K562 (cell line): ENCODE results near the gene TCEAL5. TPM values are rescaled to one million over a fixed set of nuclear protein-coding genes. Genes with fewer than 3 reads are reported as not detected.

Source experiments
- ATF7 ChIP-seq: fragments of 450-650 bp; IDR thresholded peaks from 2 replicates; pipeline ENCODE4 v1.7.1; 2014; ENCODE audit warnings: mild to moderate bottlenecking, moderate library complexity
- C11orf30 ChIP-seq: fragments of 450-650 bp; IDR thresholded peaks from 2 replicates; pipeline ENCODE4 v1.6.1; 2016; ENCODE audit warnings: low read depth, mild to moderate bottlenecking
- CBFA2T2 ChIP-seq: fragments of 450-650 bp; conservative IDR thresholded peaks from 2 replicates; pipeline ENCODE4 v1.6.1; 2017; ENCODE audit warnings: mild to moderate bottlenecking
- CHD1 ChIP-seq: fragments of 200-600 bp; sonication (generic); IDR thresholded peaks from one replicate; pipeline ENCODE4 v1.6.1; 2012; ENCODE audit warnings: mild to moderate bottlenecking, moderate library complexity, low read length, inconsistent platforms
- CREB1 ChIP-seq, 2 experiments: sonication (generic) in 1 of 2; formaldehyde crosslinking in 1 of 2; IDR thresholded peaks; 2 replicates each; pipeline versions ENCODE4 v1.6.1 to v1.8.0; 2012 to 2022; ENCODE audit warnings: inconsistent platforms in 1 of 2, mild to moderate bottlenecking in 1 of 2, missing genetic modification reagents in 1 of 2, moderate library complexity in 1 of 2
- E2F6 ChIP-seq, 2 experiments: IDR thresholded peaks; 2 replicates each; pipeline ENCODE4 v1.6.1; 2011; ENCODE audit warnings: borderline replicate concordance in 1 of 2, control low read depth in 1 of 2, low read depth in 1 of 2, low read length in 1 of 2, mild to moderate bottlenecking in 1 of 2, mixed read lengths in 1 of 2, moderate library complexity in 1 of 2; ENCODE audit not compliant: insufficient read depth in 1 of 2, insufficient read length in 1 of 2, poor library complexity in 1 of 2, severe bottlenecking in 1 of 2; ENCODE audit errors: extremely low read depth in 1 of 2
- GABPA ChIP-seq: fragments of 200-800 bp; sonication (Bioruptor generic); conservative IDR thresholded peaks from 2 replicates; pipeline ENCODE4 v1.6.1; 2016; ENCODE audit warnings: low read depth, missing genetic modification characterization, missing compliant biosample characterization
- KDM4B ChIP-seq, 2 experiments: fragments of 450-650 bp in 1 of 2; sonication (generic) in 1 of 2; IDR thresholded peaks; 2 replicates each; pipeline ENCODE4 v1.6.1; 2016 to 2017; ENCODE audit warnings: borderline replicate concordance in 2 of 2, antibody characterized with exemption in 1 of 2, low read depth in 1 of 2, mild to moderate bottlenecking in 1 of 2
- LEF1 ChIP-seq: fragments of 450-650 bp; IDR thresholded peaks from 2 replicates; pipeline ENCODE4 v1.6.1; 2016; ENCODE audit warnings: mild to moderate bottlenecking
- MNT ChIP-seq, 2 experiments: fragments of 450-650 bp; conservative IDR thresholded peaks; 2 replicates each; pipeline ENCODE4 v1.6.1; 2017; ENCODE audit warnings: mild to moderate bottlenecking in 2 of 2, moderate library complexity in 2 of 2
- MTA1 ChIP-seq: fragments of 450-650 bp; IDR thresholded peaks from 2 replicates; pipeline ENCODE4 v1.6.1; 2017; ENCODE audit warnings: borderline replicate concordance
- NR0B1 ChIP-seq: fragments of 450-650 bp; IDR thresholded peaks from one replicate; pipeline ENCODE4 v1.6.1; 2018; ENCODE audit warnings: mild to moderate bottlenecking, moderate library complexity; ENCODE audit not compliant: partially characterized antibody
- SAFB2 ChIP-seq: fragments of 200-400 bp; formaldehyde crosslinking; IDR thresholded peaks from 2 replicates; pipeline ENCODE4 v1.6.1; 2018; ENCODE audit warnings: borderline replicate concordance, low read length, low read depth, moderate library complexity; ENCODE audit not compliant: severe bottlenecking
- SUPT5H ChIP-seq: fragments of 450-650 bp; IDR thresholded peaks from 2 replicates; pipeline ENCODE4 v1.6.1; 2016
- TFE3 ChIP-seq: fragments of 450-650 bp; formaldehyde crosslinking; IDR thresholded peaks from 2 replicates; pipeline ENCODE4 v1.4.0; 2020; ENCODE audit warnings: mild to moderate bottlenecking, mixed read lengths
- TOE1 ChIP-seq, 2 experiments: fragments of 450-650 bp in 1 of 2; sonication (generic) in 1 of 2; formaldehyde crosslinking in 1 of 2; IDR thresholded peaks; 2 replicates each; pipeline versions ENCODE4 v1.7.1 to v1.8.0; 2016 to 2022; ENCODE audit warnings: borderline replicate concordance in 2 of 2, mild to moderate bottlenecking in 2 of 2, antibody characterized with exemption in 1 of 2, inconsistent platforms in 1 of 2, low read depth in 1 of 2, missing genetic modification reagents in 1 of 2, moderate library complexity in 1 of 2
- ZBTB49 ChIP-seq: sonication (generic); formaldehyde crosslinking; IDR thresholded peaks from 2 replicates; pipeline ENCODE4 v1.8.0; 2022; ENCODE audit warnings: missing genetic modification reagents, mild to moderate bottlenecking, borderline replicate concordance
- polyA plus RNA-seq, 8 experiments: library from polyadenylated mRNA; depleted of rRNA in 4 of 8; stranded (reverse) in 5 of 8; unstranded in 3 of 8; fragments of >200 nt; fragmentation: Nextera tagmentation in 2 of 8; fragmentation: Illumina TruSeq in 1 of 8; extraction: Ambion mirVana in 2 of 8; extraction: Trizol in 1 of 8; gene quantifications; 2 replicates each; pipeline versions ENCODE4 v1.2.1 to v1.2.3, GENCODE V29; 2011 to 2014; ENCODE audit warnings: inconsistent platforms in 1 of 8, missing spikeins in 1 of 8
- total RNA-seq, 7 experiments: library from RNA; depleted of rRNA in 6 of 7; stranded (reverse); fragments of >200 nt in 6 of 7; fragmentation: Illumina TruSeq in 2 of 7; extraction: Trizol in 2 of 7; gene quantifications; 2 replicates each; pipeline versions ENCODE4 v1.2.1 to v1.2.3, GENCODE V29; 2011 to 2021; ENCODE audit warnings: low replicate concordance in 1 of 7

The TCEAL5 gene
- total and polyA plus RNA-seq, 9 of the 15 experiments (the other 6 are each of a cell fraction or from before 2014, with no cell fraction given), result 0.10 to 0.18 TPM; not detected in 7

- peak; percentile 94 for TF ChIP-seq TFE3 (CRISPR knock-in tag)
- TF ChIP-seq C11orf30, result peak; percentile 43
- peak; percentile 53; the same call in 1 of the 2 replicates for TF ChIP-seq ATF7
- no peak for TF ChIP-seq SAFB2
- no peak for TF ChIP-seq ZBTB49 (CRISPR knock-in tag)
- peak; percentile 42 for TF ChIP-seq CBFA2T2
- TF ChIP-seq NR0B1, result no peak
- peak; percentile 6; the same call in 1 of the 2 replicates for TF ChIP-seq GABPA (tag)
- TF ChIP-seq CHD1, result peak; percentile 19
- no peak for TF ChIP-seq KDM4B (IDR thresholded peaks at IDR 0.05; ENCODE audit: borderline replicate concordance in 2 of 2, low read depth in 1 of 2)
- TF ChIP-seq LEF1, result 0 out of 2 replicates have a peak, but pooled peaks have one; percentile 17
- TF ChIP-seq TOE1 (IDR thresholded peaks at IDR 0.05; ENCODE audit: borderline replicate concordance), result peak; percentile 94
- no peak for TF ChIP-seq TOE1 (CRISPR knock-in tag; IDR thresholded peaks at IDR 0.05; ENCODE audit: borderline replicate concordance, low read depth)
- TF ChIP-seq MNT (conservative IDR thresholded peaks at IDR 0.05), result 0 out of 4 replicates have a peak, but pooled peaks of 1 of the 2 experiments have one; percentile 38
- TF ChIP-seq CREB1 (IDR thresholded peaks at IDR 0.05), result peak; percentile 88
- TF ChIP-seq CREB1 (CRISPR knock-in tag; IDR thresholded peaks at IDR 0.05), result peak; percentile 77
- TF ChIP-seq MTA1, result peak; percentile 29; the same call in 1 of the 2 replicates
- peak in 1 of 2 experiments; percentile 69 for TF ChIP-seq E2F6 (IDR thresholded peaks at IDR 0.05; ENCODE audit: borderline replicate concordance in 1 of 2, extremely low read depth in 1 of 2, insufficient read depth in 1 of 2, insufficient read length in 1 of 2, low read depth in 1 of 2, low read length in 1 of 2, poor library complexity in 1 of 2, severe bottlenecking in 1 of 2)
- peak; percentile 48 for TF ChIP-seq SUPT5H
Observed at GRCh38 chrX:103254921-103255493, 21.5 kb downstream of the TCEAL5 start, which contains the start of gene TCEAL8 (continued).
